HFF-Myc (cell line): ENCODE data around the gene IL17RB.

Experiments
- DNase-seq: peaks from one replicate; pipeline ENCODE4 v3.0.0-alpha.2; 2011; ENCODE audit warnings: low read depth; ENCODE audit errors: extremely low read depth
- H3K4me3 ChIP-seq: replicated peaks from 2 replicates; pipeline ENCODE4 v1.5.1; 2011; ENCODE audit warnings: low read depth, mild to moderate bottlenecking, control low read depth, low read length
- CTCF ChIP-seq: IDR thresholded peaks from 2 replicates; pipeline ENCODE4 v1.5.1; 2012; ENCODE audit warnings: mild to moderate bottlenecking, low read depth, low read length, control low read depth; ENCODE audit errors: missing control alignments

The IL17RB gene

GRCh38 chr3:53812434-53812833 is 33.9 kb upstream of the IL17RB start:
- no peak for TF ChIP-seq CTCF
- DNase-seq, result no peak
- no peak overlapping the region for H3K4me3 ChIP-seq

GRCh38 chr3:53813229-53813628 is 33.1 kb upstream of the IL17RB start:
- H3K4me3 ChIP-seq, result no peak overlapping the region
- DNase-seq, result no peak
- TF ChIP-seq CTCF, result no peak

GRCh38 chr3:53813876-53814275 is 32.5 kb upstream of the IL17RB start:
- no peak for TF ChIP-seq CTCF
- no peak for DNase-seq
- no peak overlapping the region for H3K4me3 ChIP-seq

- no peak for DNase-seq
- H3K4me3 ChIP-seq, result no peak overlapping the region
- no peak for TF ChIP-seq CTCF
Measured at GRCh38 chr3:53815067-53815466, 31.3 kb upstream of the IL17RB start.

GRCh38 chr3:53815651-53816050 is 30.7 kb upstream of the IL17RB start:
- no peak for DNase-seq
- no peak overlapping the region for H3K4me3 ChIP-seq
- no peak for TF ChIP-seq CTCF

- no peak for DNase-seq
- no peak for TF ChIP-seq CTCF
Measured at GRCh38 chr3:53816425-53816824, 29.9 kb upstream of the IL17RB start.

GRCh38 chr3:53817211-53817610 is 29.2 kb upstream of the IL17RB start:
- TF ChIP-seq CTCF, result no peak
- no peak for DNase-seq
- no peak overlapping the region for H3K4me3 ChIP-seq

More at GRCh38 chr3:53816425-53816824, 29.9 kb upstream of the IL17RB start:
- H3K4me3 ChIP-seq, result no peak overlapping the region
